ENCODE measurements around the gene SP5. TPM values are rescaled to one million over a fixed set of nuclear protein-coding genes. Genes with fewer than 3 reads are reported as not detected.

Gene SP5
- total RNA-seq, 1 donor from 2014 or later, result 4.4 TPM

DNA sequence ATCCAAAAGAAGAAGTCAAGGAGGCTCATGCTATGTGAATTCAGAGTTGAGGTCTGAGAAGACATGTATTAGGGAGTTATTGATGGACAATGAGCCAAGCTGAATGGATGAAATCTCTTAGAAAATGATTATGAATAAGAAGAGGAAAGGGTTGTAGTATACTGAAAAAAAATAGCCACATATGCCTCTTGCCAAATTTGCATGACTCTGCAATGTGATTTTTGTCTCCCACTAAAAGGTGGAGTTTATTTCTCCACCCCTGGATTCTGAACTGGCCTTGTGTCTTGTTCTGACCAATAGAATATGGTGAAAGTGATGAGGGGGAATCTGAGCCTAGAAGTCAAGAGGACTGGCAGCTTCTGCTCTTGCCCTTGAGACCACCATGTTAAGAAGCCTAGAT, 46.4 kb downstream of the SP5 start:
- peaks cover 5% of the 10 kb centered on the region for H3K4me1 Mint-ChIP-seq (ENCODE audit: unreplicated experiment)
- TF ChIP-seq, protein P1, sequence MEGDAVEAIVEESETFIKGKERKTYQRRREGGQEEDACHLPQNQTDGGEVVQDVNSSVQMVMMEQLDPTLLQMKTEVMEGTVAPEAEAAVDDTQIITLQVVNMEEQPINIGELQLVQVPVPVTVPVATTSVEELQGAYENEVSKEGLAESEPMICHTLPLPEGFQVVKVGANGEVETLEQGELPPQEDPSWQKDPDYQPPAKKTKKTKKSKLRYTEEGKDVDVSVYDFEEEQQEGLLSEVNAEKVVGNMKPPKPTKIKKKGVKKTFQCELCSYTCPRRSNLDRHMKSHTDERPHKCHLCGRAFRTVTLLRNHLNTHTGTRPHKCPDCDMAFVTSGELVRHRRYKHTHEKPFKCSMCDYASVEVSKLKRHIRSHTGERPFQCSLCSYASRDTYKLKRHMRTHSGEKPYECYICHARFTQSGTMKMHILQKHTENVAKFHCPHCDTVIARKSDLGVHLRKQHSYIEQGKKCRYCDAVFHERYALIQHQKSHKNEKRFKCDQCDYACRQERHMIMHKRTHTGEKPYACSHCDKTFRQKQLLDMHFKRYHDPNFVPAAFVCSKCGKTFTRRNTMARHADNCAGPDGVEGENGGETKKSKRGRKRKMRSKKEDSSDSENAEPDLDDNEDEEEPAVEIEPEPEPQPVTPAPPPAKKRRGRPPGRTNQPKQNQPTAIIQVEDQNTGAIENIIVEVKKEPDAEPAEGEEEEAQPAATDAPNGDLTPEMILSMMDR (conservative IDR thresholded peaks at IDR 0.05), result no peak
- no peaks in the 10 kb centered on the region for H3K27me3 Mint-ChIP-seq
- no peak for DNase-seq (ENCODE audit: extremely low spot score, unreplicated experiment)
- H3K27ac Mint-ChIP-seq, result no peak overlapping the region
- H3K36me3 Mint-ChIP-seq, result no peaks in the 10 kb centered on the region
- no peaks in the 10 kb centered on the region for H3K9me3 Mint-ChIP-seq
- H3K4me3 Mint-ChIP-seq, result no peak overlapping the region

DNA sequence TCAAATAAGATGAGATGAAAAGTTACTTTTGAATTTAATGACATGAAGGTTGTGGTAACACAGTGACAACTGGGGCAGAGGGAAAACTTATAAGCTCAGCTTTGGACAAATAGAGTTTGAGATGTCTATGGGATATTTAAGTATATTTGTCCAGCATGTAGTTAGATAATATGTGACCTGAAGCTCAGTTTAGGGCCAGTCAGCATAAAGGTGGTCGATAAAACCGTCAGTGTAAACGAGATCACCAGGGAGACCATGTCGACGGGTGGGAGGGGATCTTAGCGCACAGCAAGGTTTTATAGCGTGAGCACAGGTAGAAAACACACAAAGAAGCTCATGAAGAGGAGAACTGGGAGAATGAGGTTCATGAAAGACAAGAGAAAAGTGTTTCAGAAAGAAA, 47.6 kb downstream of the SP5 start:
- TF ChIP-seq, protein P1 (conservative IDR thresholded peaks at IDR 0.05), result no peak
- no peak overlapping the region for H3K4me3 Mint-ChIP-seq
- no peak for DNase-seq (ENCODE audit: extremely low spot score, unreplicated experiment)
- H3K27me3 Mint-ChIP-seq, result no peaks in the 10 kb centered on the region
- no peaks in the 10 kb centered on the region for H3K36me3 Mint-ChIP-seq
- H3K27ac Mint-ChIP-seq, result no peak overlapping the region
- no peaks in the 10 kb centered on the region for H3K9me3 Mint-ChIP-seq
- peaks cover 5% of the 10 kb centered on the region for H3K4me1 Mint-ChIP-seq (ENCODE audit: unreplicated experiment)

DNA sequence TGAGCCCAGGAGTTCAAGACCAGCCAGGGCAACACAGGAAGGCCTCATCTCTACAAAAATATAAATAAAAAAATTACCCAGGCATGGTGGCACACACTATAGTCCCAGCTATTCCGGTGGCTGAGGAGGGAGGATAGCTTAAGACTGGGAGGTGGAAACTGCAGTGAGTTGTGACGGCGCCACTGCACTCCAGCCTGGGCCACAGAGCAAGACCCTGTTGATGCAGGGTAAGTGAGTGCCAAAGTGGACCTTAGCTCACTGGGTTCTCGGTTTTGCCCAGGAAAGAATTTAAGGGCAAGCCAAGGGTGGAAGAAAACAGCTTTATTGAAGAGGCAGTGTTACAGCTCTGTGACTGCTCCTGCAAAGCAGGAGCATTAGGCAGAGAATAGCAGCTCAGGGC, 48.1 kb downstream of the SP5 start:
- H3K36me3 Mint-ChIP-seq, result no peaks in the 10 kb centered on the region
- TF ChIP-seq, protein P1 (conservative IDR thresholded peaks at IDR 0.05), result no peak
- no peaks in the 10 kb centered on the region for H3K9me3 Mint-ChIP-seq
- no peaks in the 10 kb centered on the region for H3K27me3 Mint-ChIP-seq
- no peak overlapping the region for H3K4me3 Mint-ChIP-seq
- peaks cover 5% of the 10 kb centered on the region for H3K4me1 Mint-ChIP-seq (ENCODE audit: unreplicated experiment)
- H3K27ac Mint-ChIP-seq, result no peak overlapping the region
- no peak for DNase-seq (ENCODE audit: extremely low spot score, unreplicated experiment)

DNA sequence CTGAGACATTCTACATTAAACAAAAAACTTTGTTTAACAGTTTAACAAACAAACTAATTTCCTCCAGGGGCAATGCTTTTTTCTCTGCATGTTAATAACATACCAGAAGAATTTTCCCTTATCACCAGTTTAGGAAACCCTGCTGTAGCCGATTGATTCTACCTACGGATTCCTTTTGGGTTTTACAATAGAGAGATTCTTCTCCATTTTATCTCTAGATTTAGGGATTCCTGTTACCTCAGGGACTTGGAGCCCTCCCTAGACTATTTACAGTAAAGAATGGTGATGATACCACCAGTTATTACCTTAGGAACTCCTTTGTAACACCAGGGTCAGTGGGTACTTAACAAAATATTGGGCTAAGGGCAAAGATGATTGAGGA, 49.7 kb downstream of the SP5 start:
- H3K36me3 Mint-ChIP-seq, result no peaks in the 10 kb centered on the region
- no peak overlapping the region for H3K27ac Mint-ChIP-seq
- no peak overlapping the region for H3K4me3 Mint-ChIP-seq
- no peaks in the 10 kb centered on the region for H3K27me3 Mint-ChIP-seq
- H3K4me1 Mint-ChIP-seq (ENCODE audit: unreplicated experiment), result peaks cover 5% of the 10 kb centered on the region
- DNase-seq (ENCODE audit: extremely low spot score, unreplicated experiment), result no peak
- TF ChIP-seq, protein P1 (conservative IDR thresholded peaks at IDR 0.05), result no peak
- H3K9me3 Mint-ChIP-seq, result no peaks in the 10 kb centered on the region

DNA sequence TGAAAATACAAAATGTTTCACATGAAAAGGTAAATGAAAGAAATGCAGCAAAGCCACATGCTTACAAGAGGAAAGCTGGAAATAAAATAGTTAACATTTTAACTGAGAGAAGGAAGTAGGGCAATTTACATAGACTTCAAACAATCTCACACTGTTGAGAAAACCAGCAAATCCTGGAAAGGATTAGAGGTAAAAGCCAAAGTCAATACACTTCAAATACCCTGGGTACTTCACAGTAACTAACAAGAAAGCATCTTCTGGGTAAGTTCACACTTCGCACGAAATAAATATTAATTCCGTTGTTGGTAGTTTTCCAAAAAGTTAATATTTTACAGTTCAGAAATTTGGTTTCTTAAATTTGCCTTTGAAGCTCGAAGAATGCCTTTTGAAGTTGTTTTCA, 51.6 kb downstream of the SP5 start:
- peaks cover 5% of the 10 kb centered on the region for H3K4me1 Mint-ChIP-seq (ENCODE audit: unreplicated experiment)
- H3K9me3 Mint-ChIP-seq, result no peaks in the 10 kb centered on the region
- TF ChIP-seq, protein P1 (conservative IDR thresholded peaks at IDR 0.05), result no peak
- H3K27ac Mint-ChIP-seq, result no peak overlapping the region
- H3K4me3 Mint-ChIP-seq, result no peak overlapping the region
- no peak for DNase-seq (ENCODE audit: extremely low spot score, unreplicated experiment)
- H3K27me3 Mint-ChIP-seq, result peaks cover 5% of the 10 kb centered on the region
- H3K36me3 Mint-ChIP-seq, result no peaks in the 10 kb centered on the region

Other genes starting within 250 kb of the SP5 start
- not detected in 2 replicates for gene ERICH2, start 55.0 kb downstream of the SP5 start, total RNA-seq (ENCODE audit: low replicate concordance)
- gene GAD1, start 101.5 kb downstream of the SP5 start, total RNA-seq (ENCODE audit: low replicate concordance), result 1.7 and 2.2 TPM in 2 replicates
- gene GORASP2, start 213.9 kb downstream of the SP5 start, total RNA-seq (ENCODE audit: low replicate concordance), result 77.7 and 110 TPM in 2 replicates

All from type B pancreatic cell (in vitro differentiated cells).